GM21360 (cell line): ENCODE results near the gene MCCC1.
"Not testable (repeated sequence)": the region's sequence is repeated elsewhere in the genome, so short reads cannot be mapped to it uniquely, and the experiment has no call there.

ENCODE experiments used
- ATAC-seq: cut with Tn5 transposase; IDR thresholded peaks from one replicate; pipeline ENCODE4 v1.9.1; 2021; ENCODE audit warnings: mild to moderate bottlenecking, moderate library complexity; ENCODE audit not compliant: unreplicated experiment

Gene MCCC1

DNA sequence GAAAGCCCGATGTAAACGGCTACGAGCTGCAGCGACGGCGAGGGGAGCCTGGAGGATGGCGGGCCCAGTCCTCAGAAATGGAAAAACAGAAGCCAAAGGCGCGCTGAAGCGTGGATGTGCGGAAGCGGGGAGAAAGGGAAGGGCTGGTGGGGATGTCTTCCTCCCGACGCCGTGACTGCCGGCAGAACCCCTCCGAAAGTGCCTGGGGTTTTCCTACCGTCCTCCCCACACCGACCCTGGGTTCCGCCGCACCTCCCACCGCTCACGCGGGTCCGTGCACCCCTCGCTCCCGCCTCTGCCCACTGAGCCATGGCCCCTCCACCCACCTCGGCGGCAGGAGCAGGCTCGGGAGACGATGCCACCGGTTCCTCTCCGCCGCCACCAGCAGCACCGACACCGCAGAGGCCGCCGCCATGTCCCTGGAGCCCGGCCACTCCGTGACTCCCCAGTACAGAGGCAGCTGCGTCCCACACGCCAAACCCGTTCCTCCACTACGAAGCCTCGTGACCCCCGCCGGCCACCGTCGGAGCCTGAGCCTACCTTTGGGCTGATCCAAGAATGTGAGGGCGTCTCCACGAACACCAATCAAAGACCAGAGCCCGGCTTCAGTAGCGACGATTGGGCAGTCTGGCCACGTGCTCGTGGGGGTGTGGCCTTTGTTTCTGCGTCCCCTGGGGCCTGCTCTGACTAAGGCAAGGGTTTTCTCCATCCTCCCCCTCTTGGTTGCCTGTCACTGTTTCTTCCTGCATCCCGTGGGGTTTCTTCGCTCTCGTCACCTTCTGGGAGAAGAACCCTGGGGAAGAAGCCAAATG is at the start of gene MCCC1:
Gene MCCC1 (minus strand): TSS at position 471 of the 812 bp plus-strand sequence. CDS start 56 bp downstream, at position 415.
- ATAC-seq: peak; percentile 99

DNA sequence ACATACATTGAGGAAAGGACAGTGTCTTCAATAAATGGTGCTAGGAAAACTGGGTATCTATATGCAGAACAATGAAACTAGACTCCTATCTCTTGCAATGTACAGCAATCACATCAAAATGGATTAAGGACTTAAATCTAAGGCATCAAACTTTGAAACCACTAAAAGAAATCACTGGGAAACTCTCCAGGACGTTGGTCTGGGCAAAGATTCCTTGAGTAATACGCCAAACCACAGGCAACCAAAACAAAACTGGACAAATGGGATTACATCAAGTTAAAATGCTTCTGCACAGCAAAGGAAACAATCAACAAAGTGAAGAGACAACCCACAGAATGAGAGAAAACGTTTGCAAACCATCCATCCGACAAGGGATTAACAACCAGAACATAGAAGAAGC is 48.8 kb upstream of the MCCC1 start:
- no peak for ATAC-seq

- ATAC-seq: no peak
Measured at GRCh38 chr3:183144363-183144762, 45.1 kb upstream of the MCCC1 start.

- ATAC-seq: no peak
Measured at GRCh38 chr3:183142199-183142598, 42.9 kb upstream of the MCCC1 start.

- ATAC-seq: no peak
Measured at GRCh38 chr3:183134844-183135243, 35.5 kb upstream of the MCCC1 start.

DNA sequence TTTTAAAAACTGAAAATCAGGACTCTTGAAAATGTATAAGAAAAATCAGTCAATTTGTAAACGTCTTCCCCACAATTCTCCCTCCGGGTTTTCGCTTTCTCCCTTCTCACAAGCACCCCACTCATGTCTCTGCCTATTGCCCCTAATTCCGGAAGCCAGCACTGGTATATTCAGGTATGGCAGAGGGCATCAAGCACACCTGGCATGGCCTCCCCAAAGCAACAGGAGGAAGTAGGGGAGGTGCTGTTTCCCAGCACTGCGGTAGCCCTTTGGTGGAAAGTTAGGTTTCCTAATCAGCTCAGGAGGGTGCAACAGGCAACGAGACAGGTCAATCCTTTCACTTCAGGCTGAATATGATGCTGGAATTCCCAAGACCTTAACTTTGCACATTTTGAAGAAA is 33.1 kb upstream of the MCCC1 start:
- ATAC-seq: no peak

DNA sequence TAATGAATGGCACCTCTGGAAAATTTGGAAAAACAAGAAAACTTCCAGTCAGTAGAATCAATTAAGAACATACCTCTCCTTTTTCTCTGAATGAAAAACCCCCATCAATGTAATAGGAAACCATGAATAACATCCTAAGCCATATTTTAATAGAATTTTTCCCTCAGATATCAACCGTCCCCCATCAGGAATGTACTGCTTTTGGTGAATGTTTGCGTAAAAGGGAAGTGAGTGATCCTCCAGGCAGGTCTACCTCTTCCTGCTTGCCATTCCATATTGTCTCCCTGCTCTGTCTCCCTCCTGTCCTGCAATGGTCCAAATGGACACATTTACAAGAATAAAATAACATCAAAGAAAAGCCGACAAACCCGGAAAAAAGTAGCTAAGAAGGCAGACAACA is 32.4 kb upstream of the MCCC1 start:
- ATAC-seq: no peak

DNA sequence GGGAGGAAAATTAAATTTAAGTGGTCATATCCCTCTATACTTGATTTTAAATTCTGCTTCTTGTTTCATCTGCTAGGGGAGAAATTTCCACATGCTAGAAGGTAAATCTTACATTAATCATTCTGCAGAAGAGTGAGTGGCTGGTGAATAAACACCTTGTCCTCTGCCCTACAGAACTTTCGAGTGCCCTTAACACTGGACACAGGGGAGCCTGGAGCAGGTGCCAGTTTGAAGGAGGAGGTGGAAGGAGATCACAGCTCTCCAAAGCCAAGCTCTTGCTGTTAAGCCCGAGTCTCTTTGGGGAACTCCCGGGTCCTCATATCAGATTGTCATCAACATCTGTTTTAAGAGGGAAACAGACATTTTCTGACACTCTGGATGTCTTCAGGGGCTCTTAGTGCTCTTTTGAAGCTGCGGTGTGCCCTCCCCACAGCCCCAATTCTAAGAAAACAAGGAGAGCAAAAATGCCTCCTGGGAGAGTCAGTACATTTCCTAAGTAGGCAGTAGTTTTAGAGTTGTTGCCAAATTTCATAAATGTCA is 32.0 kb upstream of the MCCC1 start:
- no peak for ATAC-seq

- no peak for ATAC-seq
Measured at GRCh38 chr3:183129243-183129642, 29.9 kb upstream of the MCCC1 start.

DNA sequence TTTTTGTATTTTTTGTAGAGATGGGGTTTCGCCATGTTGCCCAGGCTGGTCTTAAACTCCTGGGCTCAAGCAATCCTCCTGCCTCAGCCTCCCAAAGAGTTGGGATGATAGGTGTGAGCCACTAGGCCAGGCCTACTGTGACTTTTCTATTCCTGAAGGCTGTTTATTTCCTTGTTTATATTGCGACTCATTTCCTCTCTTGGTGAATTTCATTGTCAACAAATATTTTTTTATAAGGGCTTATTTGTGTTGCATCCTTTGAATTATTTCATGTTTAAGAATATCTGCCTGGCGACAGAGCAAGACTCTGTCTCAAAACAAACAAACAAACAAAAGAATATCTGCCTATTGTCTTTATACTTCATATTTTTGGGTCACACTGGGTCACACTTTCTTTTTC is 29.4 kb upstream of the MCCC1 start:
- ATAC-seq: no peak

DNA sequence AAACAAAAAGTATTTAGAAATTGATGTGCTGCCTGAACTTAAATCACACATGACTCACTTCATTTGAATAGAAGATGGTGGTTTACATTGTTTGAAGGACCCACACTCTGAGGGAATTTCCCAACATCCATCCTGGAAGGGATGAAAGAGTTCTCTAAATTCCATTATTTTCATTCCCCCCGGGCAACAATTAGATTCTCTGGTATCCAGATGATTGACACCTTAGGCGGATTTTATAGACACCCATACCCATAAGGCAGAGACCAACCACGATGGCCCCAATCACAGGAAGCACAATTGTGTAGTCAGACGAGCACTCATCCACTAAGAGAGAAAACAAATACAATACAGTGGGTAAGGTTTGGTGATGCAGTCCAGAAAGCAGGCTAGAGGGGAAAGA is 24.6 kb upstream of the MCCC1 start:
- ATAC-seq: no peak

- ATAC-seq: no peak
Measured at GRCh38 chr3:183122257-183122932, 23.1 kb upstream of the MCCC1 start.

DNA sequence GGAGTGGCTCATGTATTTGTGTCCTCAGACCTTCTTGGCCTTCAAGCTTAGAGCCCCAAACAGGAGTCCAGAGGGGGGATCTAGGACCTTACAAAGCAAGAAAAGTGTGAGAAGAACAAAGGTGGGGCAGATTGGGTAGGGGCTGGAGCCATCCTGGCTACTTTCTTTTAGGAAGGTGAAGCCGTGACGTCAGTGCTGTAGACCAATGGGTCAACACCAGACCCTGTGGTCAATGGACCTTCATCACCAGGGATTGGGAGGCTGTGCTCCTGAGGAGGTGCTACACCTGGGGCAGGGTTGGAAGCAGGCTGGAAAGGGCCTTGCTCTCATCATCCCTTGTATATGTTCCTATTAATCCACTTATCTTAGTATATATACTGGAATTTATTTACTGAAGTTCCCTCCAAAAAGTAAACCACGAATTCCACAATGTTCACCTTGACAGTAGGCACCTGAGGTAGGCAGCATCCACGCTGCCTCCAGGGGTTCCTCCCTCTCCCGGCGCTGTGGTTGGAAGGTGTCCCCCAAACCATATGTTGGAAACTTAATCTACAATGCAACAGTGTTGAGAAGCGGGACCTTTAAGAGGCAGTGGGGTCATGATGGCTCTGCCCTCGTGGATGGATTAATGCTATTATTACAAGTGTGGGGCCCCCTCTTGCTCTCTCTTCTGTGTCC is 21.4 kb upstream of the MCCC1 start:
- no peak for ATAC-seq

DNA sequence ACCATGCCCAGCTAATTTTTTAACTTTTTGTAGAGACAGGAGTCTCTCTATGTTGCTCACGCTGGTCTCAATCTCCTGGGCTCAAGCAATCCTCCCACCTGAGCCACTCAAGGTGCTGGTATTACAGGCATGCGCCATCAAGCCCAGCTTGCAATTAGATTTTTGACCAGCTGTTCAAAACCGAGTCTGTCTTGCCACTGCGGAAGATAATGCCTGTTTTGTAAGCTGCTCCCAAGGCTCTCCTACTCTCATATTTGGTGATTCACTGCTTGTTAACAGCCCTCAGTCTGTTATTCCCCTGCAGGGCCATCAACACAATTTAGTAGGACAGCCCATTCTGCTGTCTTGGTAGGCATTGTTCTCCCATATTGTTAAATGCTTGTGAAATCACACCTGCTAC is 17.8 kb upstream of the MCCC1 start:
- no peak for ATAC-seq

- peak; percentile 90 for ATAC-seq
Measured at GRCh38 chr3:183116025-183116614, 16.8 kb upstream of the MCCC1 start.

GRCh38 chr3:183114384-183115178 is 15.3 kb upstream of the MCCC1 start:
- no peak for ATAC-seq

- not testable (repeated sequence) for ATAC-seq
Measured at GRCh38 chr3:183109847-183110246, 10.6 kb upstream of the MCCC1 start.

GRCh38 chr3:183108470-183108869 is 9.2 kb upstream of the MCCC1 start:
- no peak for ATAC-seq

DNA sequence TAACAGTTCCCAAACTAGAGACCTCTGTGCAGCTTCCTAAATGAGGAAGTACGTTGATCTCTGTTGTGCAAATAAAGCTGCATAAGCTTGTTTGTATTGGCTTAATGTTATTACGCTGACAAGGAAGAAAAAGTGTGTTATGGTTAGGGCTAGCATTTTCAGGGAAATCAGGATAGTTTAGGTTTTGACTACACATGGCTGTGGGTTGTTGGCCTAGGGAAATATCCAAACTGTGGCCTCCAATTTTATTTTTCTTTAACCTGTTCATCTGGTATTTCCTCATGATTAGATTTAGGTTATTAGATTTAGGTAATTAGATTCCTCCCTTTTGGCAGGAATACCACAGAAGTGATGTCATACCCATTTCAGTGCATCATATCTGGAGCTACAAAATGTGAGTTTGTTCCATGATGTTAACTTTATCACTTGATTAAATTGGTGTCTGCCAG is 8.7 kb upstream of the MCCC1 start:
- no peak for ATAC-seq

- ATAC-seq: not testable (repeated sequence)
Measured at GRCh38 chr3:183107372-183107771, 8.1 kb upstream of the MCCC1 start.
